A549 (cell line): Measurements from ENCODE around the gene RPL7A. TPM values are rescaled to one million over a fixed set of nuclear protein-coding genes. Genes with fewer than 3 reads are reported as not detected.

Experiments
- ATAC-seq, 2 experiments: fragments of 200-7000 bp in 1 of 2; fragments of >200 bp in 1 of 2; cut with Nextera tagmentation in 1 of 2; cut with Tn5 transposase in 1 of 2; 3 replicates each; pipeline versions ENCODE4 v1.8.0 to v1.9.1; 2018 to 2020; ENCODE audit warnings: mild to moderate bottlenecking in 1 of 2, moderate library complexity in 1 of 2
- CTCF ChIA-PET: fragments of 300-600 bp; sonication (Branson Sonifier 250); formaldehyde crosslinking; extraction: SDS; loops from one replicate; lab custom pipeline; 2021; ENCODE audit warnings: antibody characterized with exemption, inconsistent platforms; lab: Yijun Ruan, JAX
- POLR2A ChIA-PET: fragments of 350-600 bp; formaldehyde crosslinking; extraction: SDS; loops from one replicate; lab custom pipeline; 2021; ENCODE audit warnings: antibody characterized with exemption, inconsistent platforms; lab: Yijun Ruan, JAX
- DNase-seq, 2 experiments: peaks; one replicate each; pipeline versions ENCODE4 v3.0.0 to v3.0.0-alpha.2; 2011 to 2016; ENCODE audit warnings: low read depth in 1 of 2, low spot score in 1 of 2
- FAIRE-seq: peaks from 2 replicates; lab custom pipeline; 2011; peaks lifted over from hg19 to GRCh38; lab: Jason Lieb, UNC
- H3K27ac ChIP-seq, 2 experiments: fragments of >200 bp; sonication (Bioruptor Twin); formaldehyde crosslinking; 3 replicates each; pipeline ENCODE4 v1.5.1; 2016 to 2017
- H3K4me1 ChIP-seq: fragments of >200 bp; sonication (Bioruptor Twin); formaldehyde crosslinking; 3 replicates; pipeline ENCODE4 v1.6.1; 2016
- H3K4me2 ChIP-seq: fragments of >200 bp; sonication (Bioruptor Twin); formaldehyde crosslinking; 3 replicates; pipeline ENCODE4 v1.6.1; 2016
- H3K4me3 ChIP-seq: fragments of >200 bp; sonication (Bioruptor Twin); formaldehyde crosslinking; 3 replicates; pipeline ENCODE4 v1.5.1; 2016
- H3K9me3 ChIP-seq: fragments of >200 bp; sonication (Bioruptor Twin); formaldehyde crosslinking; 3 replicates; pipeline ENCODE4 v1.6.1; 2016
- ATOH8 ChIP-seq: fragments of 250-450 bp; sonication (Bioruptor Pico); IDR thresholded peaks from 2 replicates; pipeline ENCODE4 v1.5.0; 2020; ENCODE audit warnings: low read depth, mild to moderate bottlenecking, moderate library complexity
- BCL3 ChIP-seq: fragments of >200 bp; sonication (Bioruptor Twin); formaldehyde crosslinking; IDR thresholded peaks from 3 replicates; pipeline ENCODE4 v1.6.1; 2016
- CEBPB ChIP-seq, 2 experiments: fragments of >200 bp in 1 of 2; sonication (Bioruptor Twin) in 1 of 2; formaldehyde crosslinking in 1 of 2; IDR thresholded peaks; 2 replicates each; pipeline ENCODE4 v1.6.1; 2012 to 2016
- CHD2 ChIP-seq: fragments of 150-350 bp; IDR thresholded peaks from 2 replicates; pipeline ENCODE4 v1.6.1; 2014; ENCODE audit warnings: low read length; ENCODE audit not compliant: partially characterized antibody
- CHD4 ChIP-seq: fragments of 200-600 bp; sonication (generic); IDR thresholded peaks from 2 replicates; pipeline ENCODE4 v1.6.1; 2016; ENCODE audit warnings: antibody characterized with exemption, mild to moderate bottlenecking, borderline replicate concordance
- EHF ChIP-seq: fragments of 250-450 bp; sonication (Bioruptor Pico); IDR thresholded peaks from 2 replicates; pipeline ENCODE4 v1.5.0; 2020; ENCODE audit warnings: mild to moderate bottlenecking
- ELK1 ChIP-seq: fragments of 150-350 bp; IDR thresholded peaks from 2 replicates; pipeline ENCODE4 v1.6.1; 2014; ENCODE audit warnings: low read depth, mild to moderate bottlenecking, low read length
- EP300 ChIP-seq, 2 experiments: fragments of >200 bp; sonication (Bioruptor Twin); formaldehyde crosslinking; IDR thresholded peaks; 2 replicates in 1 of 2; 3 replicates in 1 of 2; pipeline ENCODE4 v1.6.1; 2016 to 2017
- ESRRA ChIP-seq: fragments of 150-350 bp; IDR thresholded peaks from 2 replicates; pipeline ENCODE4 v1.6.1; 2014; ENCODE audit warnings: mild to moderate bottlenecking, low read length, borderline replicate concordance
- GATA3 ChIP-seq: IDR thresholded peaks from 2 replicates; pipeline ENCODE4 v1.6.1; 2012; ENCODE audit warnings: borderline replicate concordance
- HEYL ChIP-seq: fragments of 250-450 bp; sonication (Bioruptor Pico); IDR thresholded peaks from 2 replicates; pipeline ENCODE4 v1.8.0; 2021; ENCODE audit warnings: mild to moderate bottlenecking, moderate library complexity
- HOXA7 ChIP-seq: fragments of 250-450 bp; sonication (Bioruptor Pico); IDR thresholded peaks from 2 replicates; pipeline ENCODE4 v1.5.0; 2020; ENCODE audit warnings: mild to moderate bottlenecking, moderate library complexity
- HOXB13 ChIP-seq: fragments of 250-450 bp; sonication (Bioruptor Pico); IDR thresholded peaks from 2 replicates; pipeline ENCODE4 v1.5.0; 2020; ENCODE audit warnings: low read depth, mild to moderate bottlenecking, moderate library complexity
- JUN ChIP-seq, 2 experiments: fragments of >200 bp; sonication (Bioruptor Twin); formaldehyde crosslinking; IDR thresholded peaks; 2 replicates in 1 of 2; 3 replicates in 1 of 2; pipeline ENCODE4 v1.6.1; 2016 to 2017
- JUNB ChIP-seq: fragments of >200 bp; sonication (Bioruptor Twin); formaldehyde crosslinking; IDR thresholded peaks from 2 replicates; pipeline ENCODE4 v1.6.1; 2016
- MYC ChIP-seq: IDR thresholded peaks from 2 replicates; pipeline ENCODE4 v1.6.1; 2012; ENCODE audit warnings: mild to moderate bottlenecking, inconsistent platforms, low read length, improper control_type of control experiment, borderline replicate concordance
- POLR2AphosphoS2 ChIP-seq: conservative IDR thresholded peaks from 2 replicates; pipeline ENCODE4 v1.6.1; 2012; ENCODE audit warnings: low read length, improper control_type of control experiment, inconsistent platforms
- RARB ChIP-seq: fragments of 250-450 bp; sonication (Bioruptor Pico); IDR thresholded peaks from 2 replicates; pipeline ENCODE4 v1.8.0; 2021; ENCODE audit warnings: mild to moderate bottlenecking, moderate library complexity
- RCOR1 ChIP-seq: fragments of 150-350 bp; IDR thresholded peaks from 2 replicates; pipeline ENCODE4 v1.6.1; 2014; ENCODE audit warnings: antibody characterized with exemption, low read length, low read depth
- REST ChIP-seq: fragments of 200-600 bp; sonication (generic); IDR thresholded peaks from 2 replicates; pipeline ENCODE4 v1.6.1; 2016; ENCODE audit warnings: antibody characterized with exemption, mild to moderate bottlenecking, moderate library complexity
- RNF2 ChIP-seq: fragments of 200-600 bp; sonication (generic); IDR thresholded peaks from 2 replicates; pipeline ENCODE4 v1.6.1; 2016; ENCODE audit warnings: low read depth, mild to moderate bottlenecking, antibody characterized with exemption, moderate library complexity, borderline replicate concordance
- SREBF2 ChIP-seq: fragments of 450-650 bp; IDR thresholded peaks from 2 replicates; pipeline ENCODE4 v1.6.1; 2014; ENCODE audit warnings: mild to moderate bottlenecking, moderate library complexity
- ZC3H11A ChIP-seq: fragments of 450-650 bp; IDR thresholded peaks from 2 replicates; pipeline ENCODE4 v1.6.1; 2014; ENCODE audit warnings: antibody characterized with exemption, mild to moderate bottlenecking
- ZNF302 ChIP-seq: fragments of 250-450 bp; sonication (Bioruptor Pico); IDR thresholded peaks from 2 replicates; pipeline ENCODE4 v1.9.0; 2021; ENCODE audit warnings: inconsistent platforms, mild to moderate bottlenecking, moderate library complexity
- WGBS: methylation state at CpG from one replicate; pipeline ENCODE4 v1.1.6; 2017; ENCODE audit errors: missing lambda C conversion rate; 5-methylcytosine and 5-hydroxymethylcytosine counted together
- polyA plus RNA-seq, 4 experiments: library from polyadenylated mRNA; depleted of rRNA in 3 of 4; stranded (reverse); fragments of >200 nt; fragmentation: RNase III in 1 of 4; extraction: RNeasy Plus Mini Kit Qiagen cat#74134 plus additional on column Dnase treatment in 1 of 4; gene quantifications; 2 replicates in 3 of 4; 3 replicates in 1 of 4; pipeline ENCODE4 v1.2.3, GENCODE V29; 2011 to 2017
- TF ChIP-seq, protein P1 (sequence below): IDR thresholded peaks from 2 replicates; pipeline ENCODE4 v1.6.1; 2012

The RPL7A gene
- polyA plus RNA-seq, 2 of the 4 experiments (the other 2 are of a cell fraction) = 2,218 to 2,608 TPM

DNA sequence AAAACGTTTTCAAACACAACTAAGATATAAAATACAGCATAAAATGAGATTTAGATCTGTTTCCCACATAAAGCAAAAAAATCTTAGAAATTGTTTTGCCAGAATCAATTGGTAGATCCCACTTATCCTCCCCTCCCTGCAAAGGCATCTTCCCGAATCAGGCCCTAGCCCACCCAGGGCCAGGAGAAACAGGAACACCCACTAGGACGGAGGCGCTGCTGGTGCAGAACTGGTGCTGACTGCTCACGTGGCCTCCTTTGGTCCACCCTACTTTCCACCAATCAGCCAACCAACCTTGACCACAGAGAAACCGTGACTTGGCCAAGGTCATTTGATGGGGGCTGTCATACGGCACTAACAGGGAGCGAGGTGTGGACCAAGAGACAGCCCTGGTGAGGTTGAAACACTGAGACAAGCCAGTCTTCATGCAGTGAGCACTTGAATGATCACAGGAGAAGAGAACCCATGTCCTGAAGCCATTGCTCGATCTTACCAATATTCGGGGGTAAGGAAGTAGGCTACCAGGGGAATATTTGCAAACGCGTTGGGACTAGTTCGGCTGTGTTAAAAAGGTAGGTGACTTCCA, 13.6 kb downstream of the RPL7A start (continued):
- no peak for TF ChIP-seq JUNB
- no peak for TF ChIP-seq RNF2
- no peak for TF ChIP-seq CHD2
- no peak for TF ChIP-seq ZC3H11A
- no peak for TF ChIP-seq HOXB13 (CRISPR knock-in tag)

- TF ChIP-seq HOXA7 (CRISPR knock-in tag) (no peak), ZC3H11A (no peak), CEBPB (IDR thresholded peaks at IDR 0.05) (no peak), BCL3 (no peak), HEYL (CRISPR knock-in tag) (no peak), ELK1 (no peak), EHF (no peak), CHD4 (no peak), ZNF302 (CRISPR knock-in tag) (no peak), MYC (no peak), ATOH8 (CRISPR knock-in tag) (no peak), SREBF2 (no peak)
- TF ChIP-seq, protein P1, sequence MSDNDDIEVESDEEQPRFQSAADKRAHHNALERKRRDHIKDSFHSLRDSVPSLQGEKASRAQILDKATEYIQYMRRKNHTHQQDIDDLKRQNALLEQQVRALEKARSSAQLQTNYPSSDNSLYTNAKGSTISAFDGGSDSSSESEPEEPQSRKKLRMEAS = no peak
- TF ChIP-seq, all 56 proteins: peak for 0
- 91% methylated on average over 13 of the region's 15 CpGs for WGBS
- ATAC-seq = no peak
- peaks cover 5% of the 10 kb centered on the region; the same call in 1 of the 3 replicates for H3K4me1 ChIP-seq
- no peak for DNase-seq
- no peak overlapping the region for H3K4me3 ChIP-seq
- no peak for FAIRE-seq
- POLR2A ChIA-PET = interaction anchor here (0.8 to 1.4 kb wide), 2 partner anchors 14 to 15 kb away, joined by 3 to 8 read pairs; partner anchors contain the start of genes MED22 and RPL7A
- H3K4me2 ChIP-seq = no peak overlapping the region
- CTCF ChIA-PET = interaction anchor here (0.6 to 2.2 kb wide), 9 partner anchors 8 to 215 kb away, joined by 3 to 9 read pairs (median 4); partner anchors contain the start of genes MED22 and RPL7A
- no peaks in the 10 kb centered on the region for H3K9me3 ChIP-seq
- H3K27ac ChIP-seq = no peak overlapping the region
Measured at GRCh38 chr9:133362359-133363044, 14.5 kb downstream of the RPL7A start.

DNA sequence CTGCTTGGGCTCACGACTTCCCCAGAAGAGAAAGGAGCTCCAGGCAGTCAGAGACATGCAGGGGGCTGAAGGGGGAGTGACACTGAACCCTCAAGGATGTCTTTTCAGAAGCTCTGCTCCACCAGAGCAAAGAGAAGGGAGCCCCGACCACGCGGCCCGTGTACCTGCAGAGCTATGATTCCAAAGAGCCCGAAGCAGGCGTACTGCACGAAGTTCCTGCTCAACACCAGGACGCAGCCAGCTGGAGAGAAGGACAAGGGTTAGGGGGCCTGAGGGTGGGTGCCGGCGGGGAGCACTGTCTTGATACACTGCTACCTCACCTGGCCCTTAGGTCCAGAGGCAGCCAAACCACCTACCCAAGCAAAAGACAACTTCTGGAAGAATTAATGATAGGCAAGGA, 18.4 kb downstream of the RPL7A start:
- DNase-seq (no peak), FAIRE-seq (no peak), ATAC-seq (no peak)
- Histone ChIP-seq H3K27ac (no peak overlapping the region), H3K4me1 (peaks cover 10% of the 10 kb centered on the region; the same call in 1 of the 3 replicates), H3K9me3 (no peaks in the 10 kb centered on the region), H3K4me2 (no peak overlapping the region), H3K4me3 (no peak overlapping the region)
- WGBS = 96% methylated on average over 5 of the region's 11 CpGs
- ChIA-PET CTCF (interaction anchor here (0.6 to 3.2 kb wide), 7 partner anchors 8 to 234 kb away, joined by 3 to 16 read pairs (median 5); no protein-coding TSS in a partner anchor), POLR2A (interaction anchor here (1.1 kb wide), 1 partner anchor 15 kb away, joined by 3 read pairs; no protein-coding TSS in a partner anchor)
- TF ChIP-seq POLR2AphosphoS2 (no peak), CHD4 (no peak), RARB (CRISPR knock-in tag) (no peak), HOXA7 (CRISPR knock-in tag) (no peak), REST (no peak), HOXB13 (CRISPR knock-in tag) (no peak), EP300 (IDR thresholded peaks at IDR 0.05) (no peak), JUN (IDR thresholded peaks at IDR 0.05) (no peak), RCOR1 (no peak), GATA3 (no peak), ESRRA (no peak)
